H9 (cell line): ENCODE measurements around the gene TRIM51. TPM values are rescaled to one million over a fixed set of nuclear protein-coding genes. Genes with fewer than 3 reads are reported as not detected.

Experiments used
- DNase-seq: peaks from one replicate; pipeline ENCODE4 v3.0.0-alpha.2; 2017
- H2AFZ ChIP-seq: one replicate; pipeline ENCODE4 v1.6.1; 2013; ENCODE audit warnings: mild to moderate bottlenecking, low read length, control low read depth, moderate library complexity
- H2AK5ac ChIP-seq: 2 replicates; pipeline ENCODE4 v1.6.1; 2013; ENCODE audit warnings: low read length, control low read depth, mixed read lengths; ENCODE audit not compliant: insufficient read length
- H2BK120ac ChIP-seq: one replicate; pipeline ENCODE4 v1.6.1; 2013; ENCODE audit warnings: low read depth, mild to moderate bottlenecking, low read length, control low read depth, inconsistent platforms; ENCODE audit not compliant: poor library complexity, severe bottlenecking
- H2BK12ac ChIP-seq: 2 replicates; pipeline ENCODE4 v1.6.1; 2013; ENCODE audit warnings: low read length, control low read depth, mixed read lengths, low read depth; ENCODE audit not compliant: insufficient read length
- H2BK15ac ChIP-seq: 2 replicates; pipeline ENCODE4 v1.6.1; 2013; ENCODE audit warnings: low read depth, low read length, control low read depth
- H2BK20ac ChIP-seq: one replicate; pipeline ENCODE4 v1.6.1; 2013; ENCODE audit warnings: low read depth, mild to moderate bottlenecking, low read length, control low read depth, inconsistent platforms; ENCODE audit not compliant: poor library complexity, severe bottlenecking
- H2BK5ac ChIP-seq: 2 replicates; pipeline ENCODE4 v1.6.1; 2013; ENCODE audit warnings: low read length, control low read depth, mixed read lengths; ENCODE audit not compliant: insufficient read length
- H3K14ac ChIP-seq: 2 replicates; pipeline ENCODE4 v1.6.1; 2013; ENCODE audit warnings: low read length, control low read depth; ENCODE audit not compliant: insufficient read depth
- H3K18ac ChIP-seq: 2 replicates; pipeline ENCODE4 v1.6.1; 2013; ENCODE audit warnings: low read depth, mild to moderate bottlenecking, mixed read lengths, low read length, control low read depth; ENCODE audit not compliant: insufficient read length
- H3K23ac ChIP-seq: 2 replicates; pipeline ENCODE4 v1.6.1; 2013; ENCODE audit warnings: low read length, control low read depth, mixed read lengths, low read depth; ENCODE audit not compliant: insufficient read length
- H3K23me2 ChIP-seq: 2 replicates; pipeline ENCODE4 v1.6.1; 2013; ENCODE audit warnings: low read depth, mild to moderate bottlenecking, mixed read lengths, low read length, control low read depth; ENCODE audit not compliant: insufficient read length, poor library complexity, severe bottlenecking
- H3K27ac ChIP-seq: 2 replicates; pipeline ENCODE4 v1.5.1; 2013; ENCODE audit warnings: low read length, control low read depth, mixed read lengths, low read depth; ENCODE audit not compliant: insufficient read length
- H3K27me3 ChIP-seq: 2 replicates; pipeline ENCODE4 v1.6.1; 2013; ENCODE audit warnings: low read length, control low read depth, inconsistent platforms; ENCODE audit not compliant: insufficient read depth
- H3K4ac ChIP-seq: 2 replicates; pipeline ENCODE4 v1.6.1; 2013; ENCODE audit warnings: low read depth, mild to moderate bottlenecking, control low read depth, inconsistent platforms, low read length, moderate library complexity
- H3K4me1 ChIP-seq: 2 replicates; pipeline ENCODE4 v1.6.1; 2013; ENCODE audit warnings: low read length, control low read depth, inconsistent platforms; ENCODE audit not compliant: insufficient read depth
- H3K4me2 ChIP-seq: 2 replicates; pipeline ENCODE4 v1.6.1; 2013; ENCODE audit warnings: low read length, control low read depth, mixed read lengths; ENCODE audit not compliant: insufficient read length, insufficient read depth
- H3K56ac ChIP-seq: 2 replicates; pipeline ENCODE4 v1.6.1; 2013; ENCODE audit warnings: low read depth, mild to moderate bottlenecking, mixed read lengths, low read length, control low read depth; ENCODE audit not compliant: insufficient read length
- H3K79me1 ChIP-seq: 2 replicates; pipeline ENCODE4 v1.6.1; 2013; ENCODE audit warnings: low read depth, mild to moderate bottlenecking, moderate library complexity, low read length, control low read depth, inconsistent platforms; ENCODE audit not compliant: insufficient read depth, poor library complexity, severe bottlenecking
- H3K79me2 ChIP-seq: 2 replicates; pipeline ENCODE4 v1.6.1; 2013; ENCODE audit warnings: low read length, control low read depth, inconsistent platforms; ENCODE audit not compliant: insufficient read depth
- H3K9ac ChIP-seq: 2 replicates; pipeline ENCODE4 v1.6.1; 2013; ENCODE audit warnings: low read length, control low read depth, mixed read lengths; ENCODE audit not compliant: insufficient read length; ENCODE audit errors: extremely low read depth
- H3K9me3 ChIP-seq: one replicate; pipeline ENCODE4 v1.6.1; 2013; ENCODE audit warnings: low read depth, low read length, inconsistent platforms; ENCODE audit not compliant: control insufficient read depth
- H3T11ph ChIP-seq: one replicate; pipeline ENCODE4 v1.6.1; 2013; ENCODE audit warnings: mild to moderate bottlenecking, low read length, control low read depth, inconsistent platforms
- H4K20me1 ChIP-seq: one replicate; pipeline ENCODE4 v1.6.1; 2013; ENCODE audit not compliant: control insufficient read depth, insufficient read length, insufficient read depth
- H4K5ac ChIP-seq: 2 replicates; pipeline ENCODE4 v1.6.1; 2013; ENCODE audit warnings: low read depth, mild to moderate bottlenecking, mixed read lengths, low read length, control low read depth; ENCODE audit not compliant: insufficient read length
- H4K8ac ChIP-seq: replicated peaks from 2 replicates; pipeline ENCODE4 v1.6.1; 2013; ENCODE audit warnings: low read length, control low read depth, mixed read lengths, low read depth; ENCODE audit not compliant: insufficient read length
- H4K91ac ChIP-seq: 2 replicates; pipeline ENCODE4 v1.6.1; 2013; ENCODE audit warnings: low read depth, mild to moderate bottlenecking, moderate library complexity, mixed read lengths, low read length, control low read depth; ENCODE audit not compliant: insufficient read length
- H3K27ac Mint-ChIP-seq, 3 experiments: 2 replicates in 2 of 3; 3 replicates in 1 of 3; pipeline ENCODE4 v1.8.0; 2020 to 2021; ENCODE audit warnings: mixed read lengths in 3 of 3, mild to moderate bottlenecking in 1 of 3, moderate library complexity in 1 of 3
- H3K27me3 Mint-ChIP-seq: 2 replicates; pipeline ENCODE4 v1.8.0; 2021; ENCODE audit warnings: low read depth, mild to moderate bottlenecking, moderate library complexity, mixed read lengths
- H3K36me3 Mint-ChIP-seq, 3 experiments: 2 replicates in 2 of 3; 3 replicates in 1 of 3; pipeline ENCODE4 v1.8.0; 2020 to 2021; ENCODE audit warnings: low read depth in 3 of 3, mixed read lengths in 3 of 3; ENCODE audit not compliant: insufficient read depth in 1 of 3
- H3K4me1 Mint-ChIP-seq, 2 experiments: 2 replicates each; pipeline ENCODE4 v1.8.0; 2020; ENCODE audit warnings: mixed read lengths in 2 of 2
- H3K4me3 Mint-ChIP-seq, 2 experiments: 2 replicates in 1 of 2; 3 replicates in 1 of 2; pipeline ENCODE4 v1.8.0; 2020 to 2021; ENCODE audit warnings: mild to moderate bottlenecking in 2 of 2, mixed read lengths in 2 of 2, moderate library complexity in 1 of 2
- H3K9me3 Mint-ChIP-seq, 2 experiments: 2 replicates in 1 of 2; 3 replicates in 1 of 2; pipeline ENCODE4 v1.8.0; 2020; ENCODE audit warnings: mild to moderate bottlenecking in 2 of 2, mixed read lengths in 2 of 2, moderate library complexity in 1 of 2
- WGBS: extraction: QIAGEN DNeasy Blood & Tissue Kit; methylation state at CpG from one replicate; pipeline ENCODE4 v1.1.7; 2013; ENCODE audit warnings: missing lambda C conversion rate, low lambda C conversion rate, mixed read lengths; ENCODE audit not compliant: insufficient read length; ENCODE audit errors: extremely low coverage; 5-methylcytosine and 5-hydroxymethylcytosine counted together
- total RNA-seq: library from RNA; stranded (reverse); gene quantifications from 2 replicates; pipeline ENCODE4 v1.2.1, GENCODE V29; 2021
- TF ChIP-seq, protein P1 (sequence below): fragments of 200-600 bp; sonication (generic); conservative IDR thresholded peaks from 3 replicates; pipeline ENCODE4 v1.8.0; 2021; ENCODE audit warnings: antibody characterized with exemption, mild to moderate bottlenecking

The TRIM51 gene
- total RNA-seq, 1 experiment from 2014 or later, result not detected

DNA sequence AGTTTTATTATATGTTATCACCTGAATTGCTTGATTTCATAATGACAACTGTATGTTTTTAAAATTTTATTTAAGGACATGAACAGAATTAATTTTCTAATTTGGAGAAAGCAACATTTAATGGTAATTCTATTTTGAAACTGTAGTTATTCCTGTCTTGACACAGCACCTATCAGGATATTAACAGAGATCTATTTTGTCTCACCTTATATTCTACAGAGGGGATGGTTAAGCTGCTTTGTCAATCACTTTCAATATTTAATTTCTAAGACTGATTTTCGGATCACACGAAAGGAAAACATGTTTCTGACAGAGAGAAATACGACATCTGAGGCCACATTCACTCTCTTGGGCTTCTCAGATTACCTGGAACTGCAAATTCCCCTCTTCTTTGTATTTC, 44.6 kb upstream of the TRIM51 start, which contains the start of gene OR5D16:
Gene OR5D16, plus strand, starts transcription at position 301 of the 400 bp plus-strand sequence. Its CDS starts 0 bp downstream, at position 301.
- Histone ChIP-seq H3K23me2 (no peaks in the 10 kb centered on the region), H2BK12ac (no peak within 1 kb of the TSS), H3K23ac (no peak within 1 kb of the TSS), H3T11ph (no peak within 1 kb of the TSS), H3K4me2 (no peak within 1 kb of the TSS), H3K9me3 (peaks cover 56% of the 10 kb centered on the region), H4K91ac (no peak within 1 kb of the TSS), H2BK20ac (no peak within 1 kb of the TSS), H3K56ac (no peak within 1 kb of the TSS), H3K4me1 (no peaks in the 10 kb centered on the region), H3K18ac (no peak within 1 kb of the TSS), H2AFZ (no peak within 1 kb of the TSS), H2AK5ac (no peak within 1 kb of the TSS), H3K79me1 (no peaks in the 10 kb centered on the region), H3K9ac (no peak within 1 kb of the TSS), H3K27ac (no peak within 1 kb of the TSS), H4K8ac (no peak within 1 kb of the TSS), H2BK120ac (no peak within 1 kb of the TSS), H3K14ac (no peak within 1 kb of the TSS), H3K4ac (no peak within 1 kb of the TSS), H4K5ac (no peak within 1 kb of the TSS), H2BK5ac (no peak within 1 kb of the TSS), H2BK15ac (no peak within 1 kb of the TSS), H4K20me1 (no peaks in the 10 kb centered on the region), H3K27me3 (no peaks in the 10 kb centered on the region), H3K79me2 (no peaks in the 10 kb centered on the region)
- Mint-ChIP-seq H3K27me3 (no peaks in the 10 kb centered on the region; the same call in 1 of the 2 replicates), H3K36me3 (peaks cover 8 to 21% (median 9%) of the 10 kb centered on the region in 3 experiments; a peak in 6 of 7 replicates), H3K27ac (no peak within 1 kb of the TSS), H3K4me3 (no peak within 1 kb of the TSS), H3K4me1 (no peaks in the 10 kb centered on the region), H3K9me3 (peaks cover 82 to 83% of the 10 kb centered on the region in 2 experiments)
- TF ChIP-seq, protein P1, sequence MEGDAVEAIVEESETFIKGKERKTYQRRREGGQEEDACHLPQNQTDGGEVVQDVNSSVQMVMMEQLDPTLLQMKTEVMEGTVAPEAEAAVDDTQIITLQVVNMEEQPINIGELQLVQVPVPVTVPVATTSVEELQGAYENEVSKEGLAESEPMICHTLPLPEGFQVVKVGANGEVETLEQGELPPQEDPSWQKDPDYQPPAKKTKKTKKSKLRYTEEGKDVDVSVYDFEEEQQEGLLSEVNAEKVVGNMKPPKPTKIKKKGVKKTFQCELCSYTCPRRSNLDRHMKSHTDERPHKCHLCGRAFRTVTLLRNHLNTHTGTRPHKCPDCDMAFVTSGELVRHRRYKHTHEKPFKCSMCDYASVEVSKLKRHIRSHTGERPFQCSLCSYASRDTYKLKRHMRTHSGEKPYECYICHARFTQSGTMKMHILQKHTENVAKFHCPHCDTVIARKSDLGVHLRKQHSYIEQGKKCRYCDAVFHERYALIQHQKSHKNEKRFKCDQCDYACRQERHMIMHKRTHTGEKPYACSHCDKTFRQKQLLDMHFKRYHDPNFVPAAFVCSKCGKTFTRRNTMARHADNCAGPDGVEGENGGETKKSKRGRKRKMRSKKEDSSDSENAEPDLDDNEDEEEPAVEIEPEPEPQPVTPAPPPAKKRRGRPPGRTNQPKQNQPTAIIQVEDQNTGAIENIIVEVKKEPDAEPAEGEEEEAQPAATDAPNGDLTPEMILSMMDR, result no peak
- DNase-seq, result no peak
- WGBS, result no CpG with 5 or more reads among the region's 3 CpGs
